Muscle layer of colon (tissue), 2 donors: Measurements from ENCODE around the gene SOAT1.

Source experiments
- H3K27ac ChIP-seq: one replicate; pipeline ENCODE4 v1.7.0; 2013; ENCODE audit warnings: low read depth, mild to moderate bottlenecking, low read length, moderate library complexity
- H3K27me3 ChIP-seq, 2 donors: one replicate each; pipeline ENCODE4 v1.7.0; 2013; ENCODE audit warnings: low read length in 2 of 2, mild to moderate bottlenecking in 2 of 2; ENCODE audit not compliant: insufficient read depth in 2 of 2, control insufficient read depth in 1 of 2
- H3K36me3 ChIP-seq: one replicate; pipeline ENCODE4 v1.7.0; 2013; ENCODE audit warnings: mild to moderate bottlenecking, low read length; ENCODE audit not compliant: insufficient read depth
- H3K4me1 ChIP-seq: one replicate; pipeline ENCODE4 v1.7.0; 2013; ENCODE audit warnings: mild to moderate bottlenecking, low read length; ENCODE audit not compliant: insufficient read depth
- H3K4me3 ChIP-seq, 2 donors: one replicate each; pipeline ENCODE4 v1.7.0; 2013; ENCODE audit warnings: low read length in 2 of 2, low read depth in 1 of 2, mild to moderate bottlenecking in 1 of 2, moderate library complexity in 1 of 2
- H3K9ac ChIP-seq: one replicate; pipeline ENCODE4 v1.7.0; 2013; ENCODE audit warnings: low read length
- H3K9me3 ChIP-seq: one replicate; pipeline ENCODE4 v1.7.0; 2013; ENCODE audit warnings: mild to moderate bottlenecking, low read length
- donor health status: abdominal sarcoma.
- donor health status: Adenocarcinoma of cecum.

The SOAT1 gene

DNA sequence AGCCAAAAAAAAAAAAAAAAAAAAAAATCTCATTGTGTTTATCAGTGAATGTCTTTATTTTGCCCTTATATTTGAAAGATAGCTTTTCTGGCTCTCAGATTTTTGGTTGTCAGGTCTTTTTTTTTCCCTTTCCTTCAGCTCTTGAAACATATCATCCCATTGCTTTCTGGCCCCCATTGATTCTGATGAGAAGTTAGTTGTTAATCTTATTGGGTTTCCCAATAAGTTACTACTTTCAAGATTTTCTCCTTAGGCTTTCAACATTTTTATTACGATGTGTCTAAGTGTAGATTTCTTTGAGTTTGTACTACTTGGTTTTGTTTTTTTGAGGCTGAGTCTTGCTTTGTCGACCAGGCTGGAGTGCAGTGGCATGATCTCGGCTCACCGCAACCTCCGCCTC is 14.7 kb upstream of the SOAT1 start:
- H3K9me3 ChIP-seq: no peaks in the 10 kb centered on the region
- no peaks in the 10 kb centered on the region for H3K27me3 ChIP-seq
- no peaks in the 10 kb centered on the region for H3K36me3 ChIP-seq
- no peak overlapping the region for H3K4me3 ChIP-seq
- H3K4me1 ChIP-seq: no peaks in the 10 kb centered on the region
- H3K9ac ChIP-seq: no peak overlapping the region
- no peak overlapping the region for H3K27ac ChIP-seq

DNA sequence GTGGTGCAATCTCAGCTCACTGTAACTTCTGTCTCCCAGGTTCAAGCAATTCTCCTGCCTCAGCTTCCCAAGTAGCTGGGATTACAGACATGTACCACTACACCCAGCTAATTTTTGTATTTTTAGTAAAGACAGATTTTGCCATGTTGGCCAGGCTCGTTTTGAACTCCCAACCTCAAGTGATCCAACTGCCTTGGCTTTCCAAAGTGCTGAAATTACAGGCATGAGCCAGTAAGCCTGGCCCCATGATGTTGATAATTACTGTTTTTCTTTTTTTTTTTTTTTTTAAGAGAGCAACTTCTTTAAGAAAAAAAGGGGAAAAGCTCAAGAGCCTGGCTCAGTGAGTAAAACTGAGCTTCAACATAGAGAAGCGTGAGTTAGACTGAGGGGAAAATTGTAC is 9.6 kb upstream of the SOAT1 start:
- Histone ChIP-seq H3K36me3 (no peaks in the 10 kb centered on the region), H3K4me3 (no peak overlapping the region), H3K27me3 (no peaks in the 10 kb centered on the region), H3K27ac (no peak overlapping the region), H3K9me3 (no peaks in the 10 kb centered on the region), H3K4me1 (no peaks in the 10 kb centered on the region), H3K9ac (no peak overlapping the region)

DNA sequence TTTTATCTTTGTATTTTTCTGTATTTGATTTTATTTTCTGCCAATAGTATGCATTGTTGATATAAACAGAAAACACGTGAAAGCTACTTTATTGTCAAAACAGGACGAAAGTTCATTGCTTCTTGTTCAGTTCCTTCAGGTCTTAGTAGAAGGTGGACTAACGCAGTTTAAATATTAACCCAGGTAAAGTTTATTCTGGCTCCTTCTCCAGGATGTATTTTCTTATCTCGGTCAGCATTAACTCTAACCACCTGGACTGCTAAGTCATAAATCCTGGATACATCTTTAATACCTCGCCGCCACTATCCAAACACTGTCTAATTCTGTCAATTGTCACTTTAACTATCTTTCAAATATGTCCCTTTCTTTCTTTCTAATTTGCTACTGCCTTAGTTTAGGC is 5.7 kb upstream of the SOAT1 start:
- Histone ChIP-seq H3K9ac (no peak overlapping the region), H3K27me3 (no peaks in the 10 kb centered on the region), H3K9me3 (no peaks in the 10 kb centered on the region), H3K27ac (no peak overlapping the region), H3K4me3 (no peak overlapping the region), H3K4me1 (peaks cover 2% of the 10 kb centered on the region), H3K36me3 (no peaks in the 10 kb centered on the region)

DNA sequence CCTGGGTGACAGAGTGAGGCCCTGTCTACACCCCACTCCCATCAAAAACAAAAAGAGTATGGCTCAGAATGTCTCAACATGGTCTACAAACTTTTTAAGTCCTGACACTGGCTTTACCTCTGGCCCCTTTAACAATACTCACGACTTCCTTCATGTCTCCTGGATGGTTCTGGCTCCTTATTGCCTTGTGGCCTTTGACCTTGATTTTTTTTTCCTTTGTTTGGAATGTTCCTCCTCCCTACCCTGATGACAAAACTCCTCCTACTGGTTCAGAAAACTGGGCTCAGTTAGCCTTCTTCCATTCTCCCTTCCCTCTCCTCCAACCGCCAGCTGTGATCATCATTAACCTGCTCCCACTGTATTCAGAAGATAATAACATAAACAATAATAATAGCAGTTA is 4.6 kb upstream of the SOAT1 start:
- Histone ChIP-seq H3K36me3 (no peaks in the 10 kb centered on the region), H3K27ac (no peak overlapping the region), H3K9me3 (no peaks in the 10 kb centered on the region)

DNA sequence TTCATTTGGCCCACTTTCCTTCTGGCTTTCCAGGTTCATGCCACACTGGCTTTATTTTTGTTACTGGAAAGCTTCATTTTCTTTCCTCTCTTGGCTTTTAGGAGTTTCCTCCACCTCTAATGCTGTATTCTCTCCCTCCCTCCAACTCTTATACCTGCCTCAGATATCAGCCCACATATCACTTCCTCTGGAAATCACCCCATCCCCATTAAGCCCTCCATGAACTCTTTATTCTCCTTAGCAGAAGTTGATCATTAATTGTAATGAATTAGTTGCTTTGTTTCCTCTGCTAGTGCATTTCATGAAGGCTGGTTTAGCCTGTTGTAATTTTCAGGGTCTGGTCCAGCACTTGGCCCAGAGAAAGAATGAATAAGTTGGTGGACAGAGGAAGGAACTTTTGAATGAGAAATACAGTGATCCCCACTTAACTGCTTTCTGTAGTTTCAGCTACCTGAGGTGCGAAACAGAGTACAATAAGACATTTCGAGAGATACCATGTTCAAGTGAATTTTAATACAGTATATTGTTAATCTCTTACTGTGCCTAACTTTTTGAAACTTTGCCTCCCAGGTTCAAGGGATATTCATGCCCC is 1.7 kb downstream of the SOAT1 start:
- Histone ChIP-seq H3K4me1 (peaks cover 19% of the 10 kb centered on the region), H3K27me3 (no peaks in the 10 kb centered on the region), H3K9ac (peak overlapping the region; percentile 28), H3K4me3 (peak overlapping the region in 1 of 2 donors; percentile 80), H3K9me3 (no peaks in the 10 kb centered on the region), H3K36me3 (no peaks in the 10 kb centered on the region), H3K27ac (no peak overlapping the region)

More for the DNA sequence above, 4.6 kb upstream of the SOAT1 start:
- H3K4me3 ChIP-seq: no peak overlapping the region
- H3K9ac ChIP-seq: no peak overlapping the region
- H3K27me3 ChIP-seq: no peaks in the 10 kb centered on the region
- H3K4me1 ChIP-seq: peaks cover 6% of the 10 kb centered on the region

DNA sequence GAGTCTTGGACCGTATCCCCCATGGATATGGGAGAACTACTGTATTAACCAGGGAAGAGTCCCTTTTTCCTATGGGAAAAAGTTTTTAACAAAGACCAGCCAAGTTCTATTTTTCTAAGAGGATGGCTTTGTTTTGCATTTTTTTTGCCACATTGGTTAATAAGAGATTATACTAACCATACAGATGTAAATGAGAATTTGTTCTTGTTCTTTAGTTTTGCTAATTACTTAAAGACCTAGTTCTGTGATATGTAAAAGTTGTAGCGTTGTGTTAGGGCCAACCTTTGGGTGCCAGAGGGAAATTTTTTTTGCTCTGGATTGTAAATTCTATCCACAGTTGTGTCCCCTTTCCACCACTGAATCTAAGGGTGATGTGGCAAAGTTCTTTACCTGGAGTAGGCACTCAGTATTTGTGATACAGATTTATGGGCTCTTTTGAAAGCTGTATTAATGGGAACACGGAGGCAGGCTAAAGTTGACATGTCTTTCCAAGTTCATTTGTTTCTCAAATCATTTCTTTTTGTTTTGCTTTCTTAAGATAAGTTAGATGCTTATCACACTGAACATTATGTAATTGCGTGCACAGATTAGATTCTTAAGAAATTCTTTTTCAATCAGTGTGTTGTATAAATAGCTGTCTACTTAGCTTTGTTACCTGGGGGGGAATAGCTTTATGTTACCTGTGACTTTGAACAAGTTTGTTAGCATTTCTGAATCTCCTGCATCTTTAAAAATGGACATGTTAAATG is 2.9 kb downstream of the SOAT1 start:
- peaks cover 19% of the 10 kb centered on the region for H3K4me1 ChIP-seq
- H3K9me3 ChIP-seq: no peaks in the 10 kb centered on the region
- no peaks in the 10 kb centered on the region for H3K27me3 ChIP-seq
- H3K4me3 ChIP-seq: no peak overlapping the region
- H3K36me3 ChIP-seq: no peaks in the 10 kb centered on the region
- no peak overlapping the region for H3K9ac ChIP-seq
- no peak overlapping the region for H3K27ac ChIP-seq

DNA sequence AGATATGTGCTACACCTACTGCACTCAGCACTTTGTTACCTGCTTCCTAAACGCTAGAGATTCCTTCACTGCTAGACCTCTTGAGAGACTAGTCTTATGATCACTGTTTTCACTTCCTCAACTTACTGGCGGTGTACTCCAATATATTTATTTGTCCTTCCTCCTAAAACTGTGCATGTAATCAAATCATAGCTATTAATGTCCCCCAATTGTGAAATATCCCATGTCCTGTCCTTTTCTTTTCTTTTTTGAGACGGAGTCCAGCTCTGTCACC is 3.4 kb downstream of the SOAT1 start:
- Histone ChIP-seq H3K27me3 (no peaks in the 10 kb centered on the region), H3K27ac (no peak overlapping the region)

DNA sequence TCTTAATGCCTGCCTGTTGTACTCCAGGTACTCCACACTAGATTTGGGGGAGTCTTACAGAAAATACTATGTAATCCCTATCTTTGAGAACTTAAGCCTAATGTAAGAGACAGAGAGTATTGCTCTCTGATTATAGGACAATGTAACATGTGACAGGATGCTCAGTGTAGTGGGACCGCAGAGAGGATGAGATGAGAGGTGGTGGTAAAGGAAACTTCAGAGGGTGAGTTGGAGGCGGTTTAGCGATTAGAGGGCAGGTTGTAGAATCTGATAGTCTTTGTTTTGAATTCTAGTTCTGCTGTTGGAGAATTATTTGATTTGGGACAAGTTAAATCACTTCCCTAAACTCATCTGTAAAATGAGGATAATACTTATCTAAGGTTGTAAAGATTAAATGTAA is 5.4 kb downstream of the SOAT1 start:
- H3K4me3 ChIP-seq: no peak overlapping the region
- H3K36me3 ChIP-seq: no peaks in the 10 kb centered on the region
- no peaks in the 10 kb centered on the region for H3K9me3 ChIP-seq
- H3K27ac ChIP-seq: no peak overlapping the region
- H3K4me1 ChIP-seq: peaks cover 13% of the 10 kb centered on the region
- H3K9ac ChIP-seq: no peak overlapping the region
- no peaks in the 10 kb centered on the region for H3K27me3 ChIP-seq

More for the DNA sequence above, 3.4 kb downstream of the SOAT1 start:
- H3K9ac ChIP-seq: no peak overlapping the region
- no peak overlapping the region for H3K4me3 ChIP-seq
- H3K9me3 ChIP-seq: no peaks in the 10 kb centered on the region
- no peaks in the 10 kb centered on the region for H3K36me3 ChIP-seq
- H3K4me1 ChIP-seq: peaks cover 19% of the 10 kb centered on the region

DNA sequence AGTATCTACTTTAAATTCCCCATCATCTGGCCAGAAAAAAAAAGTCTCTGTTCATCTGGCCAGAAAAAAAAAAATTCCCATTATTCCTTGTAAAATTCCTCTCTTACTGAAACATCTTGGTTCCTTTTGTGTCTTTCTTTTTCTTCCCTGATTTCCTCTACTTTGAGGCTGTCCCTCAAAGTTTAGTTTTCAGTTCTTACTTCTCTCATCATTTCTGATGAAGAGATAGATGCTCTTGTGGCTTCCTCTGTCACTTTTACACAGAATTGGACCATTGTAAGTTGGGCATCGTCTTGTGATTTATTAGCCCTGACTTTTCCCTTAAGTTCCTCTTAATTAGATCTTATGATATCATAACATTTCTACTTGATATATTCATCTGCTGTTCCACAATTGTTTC is 6.5 kb downstream of the SOAT1 start:
- Histone ChIP-seq H3K4me1 (peaks cover 4% of the 10 kb centered on the region), H3K27ac (no peak overlapping the region), H3K9me3 (no peaks in the 10 kb centered on the region)

DNA sequence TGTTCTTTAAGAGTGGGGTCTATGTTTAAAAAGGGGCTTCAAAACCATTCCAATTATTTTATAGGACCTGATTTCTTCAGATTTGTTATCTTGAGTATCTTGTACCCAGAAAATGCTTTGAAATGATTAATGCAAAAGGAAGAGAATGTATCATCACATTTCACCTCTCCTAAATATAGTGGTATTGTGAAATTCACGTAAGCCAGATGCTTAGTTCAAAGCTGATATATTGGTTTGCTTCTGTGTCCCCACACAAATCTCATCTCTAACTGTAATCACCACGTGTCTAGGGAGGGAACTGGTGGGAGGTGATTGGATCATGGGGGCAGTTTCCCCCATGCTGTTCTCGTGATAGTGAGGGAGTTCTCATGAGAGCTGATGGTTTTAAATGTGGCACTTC is 8.5 kb downstream of the SOAT1 start:
- H3K27ac ChIP-seq: no peak overlapping the region
- H3K4me1 ChIP-seq: no peaks in the 10 kb centered on the region
- no peaks in the 10 kb centered on the region for H3K9me3 ChIP-seq
- no peaks in the 10 kb centered on the region for H3K36me3 ChIP-seq
- no peaks in the 10 kb centered on the region for H3K27me3 ChIP-seq
- no peak overlapping the region for H3K9ac ChIP-seq
- H3K4me3 ChIP-seq: no peak overlapping the region

More for the DNA sequence above, 6.5 kb downstream of the SOAT1 start:
- Histone ChIP-seq H3K4me3 (no peak overlapping the region), H3K27me3 (no peaks in the 10 kb centered on the region), H3K36me3 (no peaks in the 10 kb centered on the region), H3K9ac (no peak overlapping the region)

DNA sequence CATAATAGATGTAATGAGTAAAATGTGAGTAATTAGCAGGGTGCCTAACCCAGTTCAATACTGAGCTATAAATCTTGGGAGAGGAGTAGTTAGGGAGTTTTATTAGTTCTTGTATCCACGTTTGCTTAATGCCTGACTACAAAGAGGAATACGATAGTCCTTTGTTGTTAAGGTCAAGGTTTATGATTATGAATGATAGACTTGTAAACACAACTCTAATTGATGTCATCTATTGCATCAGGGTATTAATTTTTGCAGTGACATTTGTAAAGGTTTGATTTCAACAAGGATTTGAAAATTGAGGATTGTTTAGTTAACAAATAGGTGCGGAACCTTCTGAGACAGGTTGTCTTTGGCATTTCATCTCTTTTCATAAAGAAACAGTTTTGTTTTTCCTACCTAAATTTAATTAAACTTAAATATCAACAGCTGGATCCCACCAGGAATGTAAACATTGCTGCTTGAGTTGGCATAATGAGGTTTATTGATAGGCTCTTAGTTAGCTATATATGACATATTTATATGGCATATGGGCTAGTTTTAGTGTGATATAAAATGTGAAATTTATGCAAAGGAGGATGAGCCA is 9.7 kb downstream of the SOAT1 start:
- H3K27me3 ChIP-seq: no peaks in the 10 kb centered on the region
- no peak overlapping the region for H3K4me3 ChIP-seq
- H3K9me3 ChIP-seq: no peaks in the 10 kb centered on the region
- no peaks in the 10 kb centered on the region for H3K36me3 ChIP-seq
- H3K27ac ChIP-seq: no peak overlapping the region
- no peak overlapping the region for H3K9ac ChIP-seq
- no peaks in the 10 kb centered on the region for H3K4me1 ChIP-seq

DNA sequence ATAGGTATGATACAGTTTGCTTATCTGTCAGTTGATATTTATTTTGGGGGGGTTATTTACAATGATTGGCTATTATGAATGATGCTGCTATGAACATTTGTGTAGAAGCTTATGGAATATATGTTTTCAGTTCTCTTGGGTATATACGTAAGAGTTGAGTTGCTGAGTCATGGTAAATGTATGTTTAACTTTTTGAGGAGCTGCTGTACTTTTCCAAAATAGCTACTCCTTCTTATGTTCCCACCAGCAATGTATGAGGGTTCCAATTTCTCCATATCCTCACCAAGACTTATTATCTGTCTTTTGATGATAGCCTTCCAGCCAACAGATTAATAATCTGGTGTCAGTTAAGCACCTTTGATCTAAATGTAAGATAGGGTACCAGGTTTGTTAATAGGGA is 11.9 kb downstream of the SOAT1 start:
- H3K9me3 ChIP-seq: no peaks in the 10 kb centered on the region

More for the DNA sequence above, 11.9 kb downstream of the SOAT1 start:
- H3K27me3 ChIP-seq: no peaks in the 10 kb centered on the region
- H3K27ac ChIP-seq: no peak overlapping the region
- H3K9ac ChIP-seq: no peak overlapping the region
- no peaks in the 10 kb centered on the region for H3K4me1 ChIP-seq
- H3K36me3 ChIP-seq: no peaks in the 10 kb centered on the region
- H3K4me3 ChIP-seq: no peak overlapping the region
